ENCODE results near the gene TBX1.
"Not testable (repeated sequence)": the region's sequence is repeated elsewhere in the genome, so short reads cannot be mapped to it uniquely, and the experiment has no call there.

Gene TBX1

DNA sequence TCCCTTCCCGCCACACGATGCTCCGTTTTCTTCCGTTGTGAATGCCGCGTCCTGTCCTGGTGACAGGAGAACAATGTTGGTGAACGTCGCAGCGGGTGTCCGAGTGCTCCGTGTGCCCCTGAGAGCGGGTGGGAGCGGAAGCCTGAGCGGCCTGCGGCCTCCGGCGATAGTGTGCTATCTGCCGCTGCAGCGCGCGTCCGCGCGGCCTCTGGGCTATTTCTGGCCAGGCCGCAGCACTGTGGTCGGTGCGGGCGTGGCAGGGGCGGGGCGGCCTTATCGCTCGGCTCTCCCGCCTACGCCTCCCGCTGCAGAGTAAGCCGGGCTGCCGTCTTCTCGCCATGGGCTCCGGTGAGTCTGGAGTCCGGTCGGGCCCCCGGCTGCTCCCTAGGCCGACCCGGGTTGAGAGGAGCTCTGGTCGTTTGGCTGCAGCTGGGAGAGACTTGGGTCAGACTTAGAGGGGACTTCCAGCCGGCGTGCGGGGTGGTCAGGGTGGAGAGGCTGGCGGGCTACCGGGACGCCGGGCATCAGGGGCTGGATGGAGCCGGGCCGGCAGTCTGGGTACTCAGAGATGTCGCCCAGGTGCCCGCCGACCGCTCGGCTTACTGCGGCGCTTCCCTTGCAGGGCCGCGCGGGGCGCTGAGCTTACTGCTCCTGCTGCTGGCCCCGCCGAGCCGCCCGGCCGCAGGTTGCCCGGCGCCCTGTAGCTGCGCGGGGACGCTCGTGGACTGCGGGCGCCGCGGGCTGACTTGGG, 37.2 kb upstream of the TBX1 start, which contains the start of gene GP1BB:
Gene GP1BB, plus strand, starts transcription at position 308 of the 751 bp plus-strand sequence. Its CDS starts 31 bp downstream, at position 339.
- FAIRE-seq = no peak

- FAIRE-seq = no peak
Observed at GRCh38 chr22:19723983-19724827, 36.4 kb upstream of the TBX1 start.

GRCh38 chr22:19724927-19725661, 35.5 kb upstream of the TBX1 start:
- no peak for FAIRE-seq

GRCh38 chr22:19726064-19726788, 34.4 kb upstream of the TBX1 start:
- not testable (repeated sequence) for FAIRE-seq

- no peak for FAIRE-seq
Observed at GRCh38 chr22:19727310-19728150, 33.0 kb upstream of the TBX1 start.

DNA sequence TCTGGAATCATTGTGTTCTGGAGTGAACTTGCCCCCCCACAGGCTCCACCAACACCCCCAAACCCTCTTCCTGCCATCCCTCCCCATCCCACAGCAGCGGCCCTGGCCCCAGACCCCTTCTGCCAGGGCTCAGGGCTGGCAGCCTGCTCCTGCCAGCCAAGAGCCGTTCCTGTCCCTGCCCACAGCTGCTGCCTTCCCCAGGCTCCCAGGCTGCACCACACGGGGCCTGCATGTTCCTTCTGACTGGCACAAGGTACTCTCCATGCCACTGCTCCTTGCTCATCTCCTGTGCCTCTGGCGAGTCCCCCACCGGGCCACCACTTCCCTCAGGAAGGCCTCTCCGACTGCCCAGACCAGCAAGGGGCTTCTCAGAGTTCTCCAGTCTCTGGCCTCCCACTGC, 32.3 kb upstream of the TBX1 start:
- no peak for FAIRE-seq

DNA sequence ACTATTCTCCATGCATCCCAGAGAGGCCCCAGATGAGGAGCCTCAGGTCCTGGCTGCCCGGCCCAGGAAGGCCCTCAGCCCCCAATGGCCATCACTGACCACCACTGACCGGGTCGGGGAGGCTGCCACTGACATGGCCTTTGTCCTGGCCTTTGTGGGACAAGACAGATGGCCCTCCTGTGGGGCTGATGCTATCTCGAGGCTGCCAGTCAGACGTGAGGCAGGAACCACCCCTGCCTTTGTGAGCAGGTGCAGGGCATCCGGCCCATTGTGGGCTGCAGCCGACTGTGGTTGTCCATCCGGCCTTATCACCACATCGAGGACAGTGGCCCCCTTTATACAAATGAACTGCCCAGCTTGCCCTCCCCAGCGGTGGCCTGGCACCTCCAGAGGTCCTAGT, 31.7 kb upstream of the TBX1 start:
- FAIRE-seq = no peak

DNA sequence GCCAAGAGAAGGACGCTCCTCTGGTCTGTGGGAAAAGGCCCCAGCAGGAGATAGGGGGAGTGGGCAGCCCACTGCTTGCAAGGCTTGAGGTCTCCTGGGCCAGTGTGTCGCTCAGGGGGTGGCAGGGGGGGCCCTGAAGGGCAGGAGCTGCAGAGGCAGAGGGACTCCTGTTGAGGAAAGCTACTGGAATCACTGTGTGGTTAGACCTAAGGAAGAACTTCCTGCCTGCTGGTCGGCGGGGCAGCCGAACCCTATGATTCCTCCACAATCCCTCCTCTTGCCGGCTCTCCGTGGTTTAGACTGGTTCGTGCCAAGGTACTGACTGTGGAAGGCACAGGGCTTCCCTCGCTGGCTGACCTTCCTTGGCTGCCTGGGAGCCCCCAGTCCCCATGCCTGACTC, 31.1 kb upstream of the TBX1 start:
- FAIRE-seq = no peak

GRCh38 chr22:19730198-19730597, 30.4 kb upstream of the TBX1 start:
- no peak for FAIRE-seq

DNA sequence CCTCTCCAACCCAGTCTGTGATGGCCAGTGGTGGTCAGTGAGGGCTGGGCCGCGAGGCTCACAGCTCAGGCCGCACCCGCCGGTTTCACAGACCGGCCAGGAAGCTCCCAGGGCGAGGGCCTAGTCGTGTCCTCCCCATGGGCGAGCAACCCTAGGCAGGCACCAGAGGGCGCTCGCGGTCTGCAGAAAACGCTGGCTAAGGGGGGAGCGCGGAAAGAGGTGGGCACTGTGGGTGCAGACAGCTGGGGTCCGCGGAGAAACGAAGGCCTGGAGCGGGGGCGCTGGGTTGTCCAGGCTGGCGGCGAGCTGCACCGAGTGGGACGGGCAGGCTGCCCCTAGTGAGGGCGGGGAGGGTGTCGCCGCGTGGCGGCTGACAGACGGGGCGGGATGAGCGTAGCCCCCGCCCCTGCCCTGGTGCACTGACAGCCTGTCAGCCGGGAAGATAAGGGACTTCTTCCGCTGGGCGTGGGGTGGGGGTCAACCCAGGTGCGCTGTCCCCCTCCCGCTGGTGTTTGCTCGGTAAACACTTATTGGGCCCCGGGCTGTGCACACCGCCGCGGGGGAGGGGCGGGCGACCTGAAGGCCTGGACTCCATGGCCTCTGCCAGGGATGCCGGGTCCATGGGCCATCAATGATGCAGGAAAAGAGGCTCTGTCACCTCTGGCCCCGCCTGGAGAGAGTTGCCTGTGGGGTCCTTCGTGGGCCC, 29.8 kb upstream of the TBX1 start:
- FAIRE-seq = no peak

DNA sequence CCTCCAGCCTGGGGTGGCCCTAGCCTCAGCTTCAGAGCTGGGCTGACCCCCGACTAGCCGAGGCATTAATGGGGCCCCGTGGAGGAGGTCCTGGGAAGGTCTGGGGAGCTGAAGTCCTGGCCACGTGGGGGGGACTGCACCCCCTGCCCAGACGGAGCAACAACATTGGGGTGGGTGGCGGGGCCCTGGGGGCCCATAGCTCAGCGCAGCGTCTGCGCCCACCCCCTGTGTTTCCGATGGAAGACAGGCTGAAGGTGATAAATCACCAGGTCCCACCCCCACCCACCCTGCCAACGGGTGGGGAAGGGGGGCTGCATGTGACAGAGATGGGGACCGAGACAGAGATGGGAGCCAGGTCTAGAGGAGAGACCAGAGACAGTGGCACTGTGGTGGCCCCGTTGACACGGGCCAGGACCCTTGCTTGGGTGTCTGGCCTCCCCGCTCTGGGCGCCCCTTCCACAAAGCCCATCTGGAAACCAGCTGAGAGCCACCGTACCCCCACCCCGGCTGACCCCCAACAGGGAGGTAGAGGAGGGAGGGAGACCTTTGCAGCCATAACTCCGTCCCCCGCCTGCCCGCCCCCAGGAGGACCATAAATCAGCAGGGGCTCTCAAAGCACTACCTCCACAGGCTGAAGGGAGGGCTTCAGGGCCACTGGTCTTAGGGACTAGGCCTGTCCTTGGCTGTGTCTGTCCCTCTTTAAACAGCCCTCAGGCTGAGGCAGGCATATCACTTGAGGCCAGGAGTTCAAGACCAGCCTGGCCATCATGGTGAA, 29.0 kb upstream of the TBX1 start:
- no peak for FAIRE-seq

DNA sequence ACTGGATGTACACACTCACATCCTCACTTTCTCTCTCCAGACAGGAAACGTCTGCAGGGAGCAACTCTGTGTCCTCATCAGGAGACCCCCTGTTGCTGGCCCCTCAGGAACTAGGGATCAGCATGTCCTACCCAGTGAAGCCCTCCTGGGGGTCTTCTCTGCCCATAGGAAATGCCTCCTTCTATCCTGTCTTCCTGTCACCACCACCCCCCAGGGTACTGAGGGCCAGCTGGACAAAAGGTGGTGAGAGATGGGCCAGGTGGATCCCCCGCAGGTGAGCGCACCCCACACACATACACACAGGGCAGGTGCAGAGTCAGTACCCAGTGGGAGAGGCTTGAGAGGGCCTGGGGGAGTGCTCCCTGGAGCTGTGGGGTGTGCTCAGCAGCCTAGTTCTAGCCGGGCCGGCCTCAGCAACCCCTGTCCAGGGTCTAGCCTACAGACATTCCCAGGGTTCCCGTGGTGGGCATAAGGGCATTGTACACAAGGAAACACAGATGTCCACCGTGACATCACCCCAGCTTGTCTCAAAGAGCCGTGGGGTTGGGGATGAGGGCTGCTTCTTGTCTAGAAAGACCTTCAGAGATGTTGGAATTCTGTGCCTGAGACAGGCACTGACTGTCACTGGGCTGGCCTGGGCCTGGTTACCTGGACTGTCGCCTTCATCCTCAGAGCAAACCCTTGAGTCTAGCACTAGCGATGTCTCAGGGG, 28.0 kb upstream of the TBX1 start:
- no peak for FAIRE-seq

DNA sequence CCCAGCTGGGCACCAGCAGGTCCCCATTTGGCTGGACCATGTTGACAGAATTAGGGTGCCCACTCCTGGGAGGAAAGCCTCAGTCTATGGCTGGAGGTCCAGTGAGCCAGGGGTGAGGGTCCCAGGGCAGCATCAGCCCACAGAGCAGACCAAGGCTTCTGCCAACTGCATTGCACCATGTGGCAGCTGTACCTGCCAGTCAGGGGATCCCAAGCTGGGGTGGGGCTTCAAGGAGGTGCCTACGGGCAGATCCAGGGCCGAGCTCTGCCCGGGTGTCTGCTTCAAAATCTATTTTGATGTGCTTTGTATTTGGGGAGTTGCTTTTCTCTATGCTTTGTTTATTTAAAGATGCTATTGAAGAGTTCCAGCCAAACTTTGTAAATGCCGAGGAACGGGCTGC, 26.8 kb upstream of the TBX1 start:
- FAIRE-seq = no peak

- FAIRE-seq = no peak
Observed at GRCh38 chr22:19734163-19734562, 26.4 kb upstream of the TBX1 start.

DNA sequence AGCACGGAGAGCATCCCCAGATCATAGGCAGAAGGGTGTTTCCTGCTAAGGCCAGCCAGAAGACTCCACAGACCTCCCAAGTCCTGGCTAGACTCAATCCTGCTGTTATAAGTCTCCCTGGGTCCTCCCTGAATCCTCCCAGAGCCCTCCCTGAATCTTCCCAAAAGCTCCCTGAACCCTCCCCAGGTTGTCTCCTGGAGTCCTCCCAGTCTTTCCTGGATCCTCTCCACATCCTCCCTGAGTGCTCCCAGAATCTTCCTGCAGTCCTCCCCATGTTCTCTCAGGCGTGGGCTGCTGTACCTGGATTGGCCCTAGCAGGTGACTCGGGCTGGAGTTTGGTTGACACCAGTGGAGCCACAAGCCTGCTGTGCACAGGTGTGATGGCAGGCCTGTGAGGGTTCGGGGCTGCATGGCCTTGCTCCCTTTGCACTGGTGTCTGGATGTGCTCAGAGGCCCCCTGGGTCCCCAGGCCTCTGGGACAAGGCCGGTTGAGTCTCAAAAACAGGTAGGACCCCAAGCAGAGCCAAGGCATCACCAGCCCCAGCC, 25.7 kb upstream of the TBX1 start:
- FAIRE-seq = no peak

- no peak for FAIRE-seq
Observed at GRCh38 chr22:19735665-19736510, 24.7 kb upstream of the TBX1 start.

- no peak for FAIRE-seq
Observed at GRCh38 chr22:19737846-19738663, 22.5 kb upstream of the TBX1 start.
